Measurements from ENCODE around the gene UPF3A.
A peak's percentile ranks its signal among the peaks of the same experiment; 100 is the strongest.
"Not testable (repeated sequence)": the region's sequence is repeated elsewhere in the genome, so short reads cannot be mapped to it uniquely, and the experiment has no call there.

Gene UPF3A

GRCh38 chr13:114338959-114339358, 57.6 kb downstream of the UPF3A start:
- no peak for DNase-seq

- DNase-seq = peak; percentile 50
Observed at GRCh38 chr13:114339857-114340534, 58.6 kb downstream of the UPF3A start.

GRCh38 chr13:114341003-114341777, 59.8 kb downstream of the UPF3A start:
- no peak for DNase-seq

- DNase-seq = not testable (repeated sequence)
Observed at GRCh38 chr13:114347256-114347655, 65.9 kb downstream of the UPF3A start.

GRCh38 chr13:114352763-114353162, 71.4 kb downstream of the UPF3A start:
- not testable (repeated sequence) for DNase-seq

- not testable (repeated sequence) for DNase-seq
Observed at GRCh38 chr13:114353382-114353781, 72.0 kb downstream of the UPF3A start.

Data from CD4-positive, alpha-beta T cell treated with Interleukin-6 for 4 hours (primary cell).